NCI-H146 (cell line): Measurements from ENCODE around the gene SGSM1.

ENCODE experiments used
- DNase-seq: peaks from one replicate; lab custom pipeline; 2025; lab: John Stamatoyannopoulos, UW

Gene SGSM1

GRCh38 chr22:24951942-24952836 is 146.2 kb downstream of the SGSM1 start, which contains the start of gene KIAA1671:
Gene KIAA1671, plus strand, starts transcription at chr22:24952716. Its CDS starts 75,284 bp downstream, at chr22:25028000.
- DNase-seq, result peak; percentile 87

DNA sequence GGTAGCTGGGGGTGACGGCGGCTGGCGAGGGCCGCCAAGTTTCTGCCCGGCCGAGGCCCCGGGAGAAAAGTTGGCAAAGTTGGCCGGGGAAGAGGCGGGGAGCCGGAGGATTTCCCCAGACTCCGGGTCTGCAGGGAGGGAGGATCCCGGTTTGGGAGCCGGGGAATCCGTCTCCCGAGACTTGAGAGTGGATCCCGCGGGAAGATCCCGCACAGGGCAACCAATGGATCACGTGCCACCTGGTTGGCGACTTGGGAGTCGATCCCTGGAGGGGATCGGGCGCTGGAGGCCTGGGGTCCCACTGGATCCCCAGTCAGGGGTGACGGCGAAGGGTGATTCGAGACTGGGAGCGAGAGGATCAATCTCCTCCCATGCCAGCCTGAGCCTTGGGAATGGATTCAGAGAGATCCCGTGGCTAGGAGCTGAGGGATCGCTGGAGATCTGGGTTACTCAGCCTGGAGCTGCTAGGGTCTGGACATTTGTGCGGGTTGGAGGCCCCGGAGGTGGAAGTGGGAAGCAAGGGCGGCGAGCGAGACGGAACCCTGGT is 146.9 kb downstream of the SGSM1 start:
- DNase-seq, result peak; percentile 65

GRCh38 chr22:24953384-24954113 is 147.5 kb downstream of the SGSM1 start:
- peak; percentile 22 for DNase-seq

GRCh38 chr22:24954114-24954463 is 148.1 kb downstream of the SGSM1 start:
- DNase-seq, result no peak

- no peak for DNase-seq
These were observed 148.8 kb downstream of the SGSM1 start for GRCh38 chr22:24954856-24955255.

- DNase-seq, result no peak
These were observed 151.0 kb downstream of the SGSM1 start for GRCh38 chr22:24957043-24957442.

DNA sequence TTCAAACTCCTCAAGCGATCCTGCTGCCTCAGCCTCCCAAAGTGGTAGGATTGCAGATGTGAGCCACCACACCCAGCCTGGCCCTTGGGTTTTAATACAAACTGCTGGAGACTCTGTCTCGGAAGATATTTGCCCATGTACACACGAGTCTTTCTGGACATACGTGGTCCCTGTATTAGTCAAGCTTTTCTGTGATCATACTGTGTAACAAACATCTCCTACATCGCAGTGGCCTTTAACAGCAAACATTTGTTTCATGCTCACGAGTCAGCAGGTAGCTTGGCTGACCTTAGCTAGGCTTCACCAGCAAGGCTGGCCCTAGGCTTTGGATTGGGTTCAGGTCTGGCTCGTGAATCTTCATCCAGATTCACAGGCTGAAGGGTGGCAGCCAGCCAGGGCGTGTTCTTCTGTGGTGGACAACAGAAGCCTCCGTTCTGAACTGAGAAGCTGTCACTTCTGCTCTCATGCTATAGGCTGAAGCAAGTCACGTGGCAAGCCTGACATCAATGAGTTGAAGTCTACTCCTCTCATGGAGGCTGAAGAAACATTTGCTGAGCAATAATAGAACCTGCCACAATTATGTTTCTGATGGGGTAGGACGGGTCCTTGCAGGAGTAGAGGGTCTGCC is 155.3 kb downstream of the SGSM1 start:
- no peak for DNase-seq

- no peak for DNase-seq
These were observed 156.1 kb downstream of the SGSM1 start for GRCh38 chr22:24962094-24962493.

DNA sequence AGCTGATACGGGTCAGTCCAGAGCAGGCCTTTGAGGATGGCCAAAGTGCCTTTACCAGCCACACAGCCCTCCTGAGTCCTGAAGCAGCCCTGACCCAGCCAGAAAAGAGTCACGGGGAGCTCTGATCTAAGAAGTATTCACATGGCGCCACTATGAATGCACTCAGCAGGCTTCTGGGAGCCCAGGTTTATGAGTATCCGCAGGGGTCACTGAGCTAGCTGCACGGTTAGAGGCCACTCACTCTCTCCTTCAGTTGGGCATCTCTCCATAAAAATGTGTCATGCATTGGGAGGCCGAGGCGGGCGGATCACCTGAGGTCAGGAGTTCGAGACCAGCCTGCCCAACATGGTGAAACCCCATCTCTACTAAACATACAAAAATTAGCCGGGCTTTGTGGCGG is 156.8 kb downstream of the SGSM1 start:
- DNase-seq, result no peak

- DNase-seq, result no peak
These were observed 158.4 kb downstream of the SGSM1 start for GRCh38 chr22:24964441-24964840.

GRCh38 chr22:24965822-24966626 is 160.0 kb downstream of the SGSM1 start:
- peak; percentile 5 for DNase-seq

DNA sequence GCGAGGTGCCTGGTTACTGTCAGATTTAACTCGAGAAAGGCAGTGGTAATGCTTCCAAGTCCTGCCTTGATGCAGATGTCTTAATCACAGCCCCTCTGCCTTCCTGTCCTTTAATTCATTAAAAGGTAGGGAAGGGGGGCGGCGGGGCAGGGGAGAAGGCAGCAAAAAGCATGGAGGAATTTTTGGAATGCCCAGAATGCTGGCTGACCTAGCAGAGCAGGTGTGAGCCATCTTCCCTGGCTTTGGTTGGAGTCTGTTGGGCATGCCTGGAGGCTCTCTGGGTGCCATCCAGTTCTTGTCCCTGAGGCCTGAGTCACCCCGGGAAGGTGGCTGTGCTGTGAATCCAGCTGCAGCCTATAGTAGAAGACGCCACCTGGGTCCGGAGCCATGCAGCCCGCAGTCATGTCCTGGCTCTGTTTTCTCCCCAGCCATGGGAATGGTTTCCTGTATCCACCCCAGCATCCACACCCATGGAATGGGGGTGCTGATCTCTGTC is 162.1 kb downstream of the SGSM1 start:
- no peak for DNase-seq

GRCh38 chr22:24969560-24970301 is 163.7 kb downstream of the SGSM1 start:
- DNase-seq, result no peak

DNA sequence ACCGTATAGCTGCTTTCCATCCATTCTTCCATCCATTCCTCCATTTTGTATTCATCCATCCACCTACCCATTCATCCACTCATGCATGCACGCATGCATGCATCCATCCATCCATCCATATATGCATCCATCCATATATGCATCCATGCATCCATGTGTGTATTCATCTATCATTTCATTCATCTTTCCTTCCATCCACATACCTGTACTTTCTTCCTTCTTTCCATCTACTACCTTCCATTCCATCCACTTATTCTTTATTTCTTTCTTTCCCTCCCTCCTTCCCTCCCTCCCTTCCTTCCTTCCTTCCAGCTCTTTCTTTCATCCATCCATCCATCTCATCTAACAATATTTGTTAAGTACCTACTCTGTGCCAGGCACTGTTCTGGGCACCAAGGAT is 166.4 kb downstream of the SGSM1 start:
- DNase-seq, result no peak

DNA sequence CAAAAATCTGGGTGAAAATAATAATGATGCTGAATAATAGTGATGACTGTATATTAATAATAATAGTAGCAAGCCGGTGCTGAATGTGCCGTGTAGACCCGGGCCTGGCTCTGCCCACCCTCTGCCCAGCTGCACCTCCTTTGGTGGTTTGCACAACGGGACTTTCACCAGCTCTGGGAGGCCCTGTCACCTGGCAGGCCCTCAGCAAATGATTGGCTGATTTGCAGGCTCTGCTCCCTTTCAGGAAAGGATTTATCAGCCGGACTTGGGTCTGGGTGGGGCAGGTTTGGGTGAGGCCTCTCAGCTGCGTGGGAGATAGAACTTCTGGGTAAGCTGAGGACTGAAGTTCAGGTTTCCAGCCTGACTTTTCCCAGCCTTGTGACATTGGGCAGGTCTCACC is 167.9 kb downstream of the SGSM1 start:
- DNase-seq, result no peak

DNA sequence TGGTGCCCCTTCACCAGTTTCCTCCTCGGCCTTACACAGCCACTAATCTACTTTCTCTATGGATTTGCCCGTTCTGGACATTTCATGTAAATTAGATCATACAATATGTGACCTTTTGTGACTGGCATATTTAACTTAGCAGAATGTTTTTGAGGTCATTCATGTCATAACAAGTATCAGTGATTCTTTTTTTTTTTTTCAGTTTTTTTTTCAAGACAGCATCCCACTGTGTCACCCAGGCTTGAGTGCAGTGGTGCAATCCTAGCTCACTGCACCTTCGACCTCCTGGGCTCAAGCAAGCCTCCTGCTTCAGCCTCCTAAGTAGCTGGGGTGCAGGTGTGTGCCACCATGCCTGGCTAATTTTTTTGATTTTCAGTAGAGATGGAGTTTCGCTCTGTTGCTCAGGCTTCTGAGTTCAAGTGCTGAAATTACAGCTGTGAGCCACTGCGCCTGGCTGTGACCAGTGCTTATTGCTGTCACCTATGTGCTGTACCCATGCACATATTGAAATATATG is 169.2 kb downstream of the SGSM1 start:
- no peak for DNase-seq

GRCh38 chr22:24975813-24976341 is 169.9 kb downstream of the SGSM1 start:
- no peak for DNase-seq

GRCh38 chr22:24976442-24977218 is 170.6 kb downstream of the SGSM1 start:
- DNase-seq, result no peak
